ENCODE data around the gene EYA2.

- no peak for TF ChIP-seq CTCF (conservative IDR thresholded peaks at IDR 0.05; ENCODE audit: low read length)
- TF ChIP-seq EZH2phosphoT487 (IDR thresholded peaks at IDR 0.05; ENCODE audit: borderline replicate concordance) = no peak
These were observed 266.8 kb downstream of the EYA2 start for GRCh38 chr20:47161411-47161810.

All from Loucy (cell line).